ENCODE data around the gene ATP2C2. TPM values are rescaled to one million over a fixed set of nuclear protein-coding genes. Genes with fewer than 3 reads are reported as not detected.

ATP2C2 gene
- total and polyA plus RNA-seq, 2 of the 8 experiments (the other 6 are each of a cell fraction or from before 2014, with no cell fraction given), result 1.2 to 2.8 TPM

DNA sequence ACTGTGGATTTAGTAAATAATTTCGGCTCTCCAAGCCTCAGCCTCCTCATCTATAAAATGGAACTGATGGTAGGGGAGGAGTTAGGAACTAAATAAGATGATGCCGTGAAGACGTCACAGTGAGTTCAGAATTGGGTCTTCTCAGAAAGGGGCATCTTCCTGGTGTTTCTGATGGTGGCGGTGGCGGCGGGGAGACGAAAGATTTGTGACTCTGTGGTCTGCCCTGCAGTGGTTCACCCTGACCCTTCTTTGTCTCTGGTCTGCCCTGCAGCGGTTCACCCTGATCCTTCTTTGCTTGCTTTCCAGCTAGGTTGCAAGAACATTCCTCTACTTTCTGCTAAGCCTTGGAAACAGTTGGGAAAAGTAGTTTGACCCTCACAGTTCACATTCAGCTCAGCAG lies 39.3 kb upstream of the ATP2C2 start:
- no peak overlapping the region for H4K91ac ChIP-seq (replicated peaks; ENCODE audit: insufficient read length, low read length)
- no peak overlapping the region for H4K8ac ChIP-seq (ENCODE audit: extremely low read depth, insufficient read depth, low read length)
- no peak overlapping the region for H3K14ac ChIP-seq (ENCODE audit: insufficient read length)
- ChIA-PET CTCF (ENCODE audit: partially characterized antibody) (interaction anchor here (0.6 to 1.2 kb wide), 6 partner anchors 15 to 587 kb away, joined by 3 to 6 read pairs (median 3); no protein-coding TSS in a partner anchor), POLR2A (ENCODE audit: partially characterized antibody) (interaction anchor here (0.6 to 1.1 kb wide), 2 partner anchors 88 to 157 kb away, joined by 4 read pairs; no protein-coding TSS in a partner anchor)
- no peak overlapping the region for H3K27ac ChIP-seq (ENCODE audit: low read depth, low read length)
- no peak overlapping the region for H3K23ac ChIP-seq (ENCODE audit: insufficient read length)
- no peak overlapping the region for H4K5ac ChIP-seq (ENCODE audit: insufficient read length, low read depth, low read length)
- 90% methylated on average over 8 of the region's 8 CpGs; no CpG with 5 or more reads in 1 of the 2 experiments for WGBS, 2 experiments (ENCODE audit: extremely low coverage in 1 of 2, insufficient coverage in 1 of 2, insufficient read length in 1 of 2, insufficient replicate concordance in 2 of 2, low coverage in 1 of 2, low lambda C conversion rate in 2 of 2, missing lambda C conversion rate in 1 of 2)
- no peak overlapping the region for H3K4ac ChIP-seq (replicated peaks; ENCODE audit: insufficient read length, low read depth, low read length)
- H3K56ac ChIP-seq (replicated peaks; ENCODE audit: insufficient read length, low read depth, low read length), result no peak overlapping the region
- H3K79me2 ChIP-seq (ENCODE audit: control insufficient read depth in 1 of 2, insufficient read depth in 2 of 2, low read length in 2 of 2), result no peaks in the 10 kb centered on the region
- H3K36me3 ChIP-seq (ENCODE audit: control insufficient read depth in 2 of 4, insufficient read depth in 4 of 4, low read length in 3 of 4), result no peaks in the 10 kb centered on the region
- no peak overlapping the region for H2BK20ac ChIP-seq (ENCODE audit: low read length)
- H2AFZ ChIP-seq (ENCODE audit: low read length), result no peak overlapping the region
- H3K27me3 ChIP-seq (replicated peaks in 1 of 4; ENCODE audit: control insufficient read depth in 3 of 4, extremely low read depth in 1 of 4, insufficient read depth in 3 of 4, low read length in 3 of 4), result no peaks in the 10 kb centered on the region
- H3K9ac ChIP-seq (replicated peaks in 1 of 4; ENCODE audit: extremely low read depth in 1 of 4, low read depth in 3 of 4, low read length in 3 of 4), result no peak overlapping the region
- H3K4me3 ChIP-seq (ENCODE audit: extremely low read depth in 1 of 4, insufficient read depth in 2 of 4, low read depth in 3 of 4, low read length in 4 of 4), result no peak overlapping the region
- no peak overlapping the region for H2BK5ac ChIP-seq (ENCODE audit: low read depth, low read length)
- no peak overlapping the region for H2BK120ac ChIP-seq (replicated peaks; ENCODE audit: low read depth, low read length)
- H3K23me2 ChIP-seq (ENCODE audit: low read depth, low read length), result peaks cover 13% of the 10 kb centered on the region; the same call in 1 of the 2 replicates
- H3K9me3 ChIP-seq (ENCODE audit: insufficient read depth in 2 of 2, low read depth in 1 of 2, low read length in 1 of 2), result no peaks in the 10 kb centered on the region
- no peak overlapping the region for H3K18ac ChIP-seq (ENCODE audit: extremely low read depth, low read length)
- no peaks in the 10 kb centered on the region for H3K4me1 ChIP-seq (replicated peaks in 1 of 4; ENCODE audit: control insufficient read depth in 3 of 4, insufficient read depth in 4 of 4, low read length in 3 of 4)
- DNase-seq (ENCODE audit: low read depth in 1 of 2, low spot score in 2 of 2) (no peak), FAIRE-seq (no peak)
- H2AK5ac ChIP-seq (ENCODE audit: low read depth, low read length), result no peak overlapping the region
- H3K4me2 ChIP-seq (ENCODE audit: insufficient read depth in 1 of 2, low read depth in 2 of 2, low read length in 2 of 2), result no peak overlapping the region
- no peak overlapping the region for H2BK12ac ChIP-seq (ENCODE audit: low read depth, low read length)
- no peak overlapping the region for H2BK15ac ChIP-seq (ENCODE audit: low read length)
- no peaks in the 10 kb centered on the region for H3K79me1 ChIP-seq (ENCODE audit: low read depth, low read length)
- H4K20me1 ChIP-seq (replicated peaks in 1 of 2; ENCODE audit: control insufficient read depth in 1 of 2, insufficient read depth in 2 of 2, low read length in 2 of 2), result peaks cover 0 to 4% of the 10 kb centered on the region in 2 experiments
- no peak for TF ChIP-seq RBBP5 (IDR thresholded peaks at IDR 0.05; ENCODE audit: borderline replicate concordance, low read depth, low read length)
- TF ChIP-seq SAP30 (IDR thresholded peaks at IDR 0.05; ENCODE audit: insufficient read depth, insufficient replicate concordance, low read length), result no peak
- TF ChIP-seq MAFK (IDR thresholded peaks at IDR 0.05; ENCODE audit: low read depth, low read length), result no peak
- TF ChIP-seq, protein P1, sequence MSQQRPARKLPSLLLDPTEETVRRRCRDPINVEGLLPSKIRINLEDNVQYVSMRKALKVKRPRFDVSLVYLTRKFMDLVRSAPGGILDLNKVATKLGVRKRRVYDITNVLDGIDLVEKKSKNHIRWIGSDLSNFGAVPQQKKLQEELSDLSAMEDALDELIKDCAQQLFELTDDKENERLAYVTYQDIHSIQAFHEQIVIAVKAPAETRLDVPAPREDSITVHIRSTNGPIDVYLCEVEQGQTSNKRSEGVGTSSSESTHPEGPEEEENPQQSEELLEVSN (IDR thresholded peaks at IDR 0.05), result no peak
- TF ChIP-seq JUN (IDR thresholded peaks at IDR 0.05; ENCODE audit: low read depth, low read length), result no peak
- no peak for TF ChIP-seq CBX5 (IDR thresholded peaks at IDR 0.05; ENCODE audit: low read depth, low read length)
- no peak for TF ChIP-seq NANOG (IDR thresholded peaks at IDR 0.05; ENCODE audit: insufficient read depth, low read depth, low read length, poor library complexity, severe bottlenecking)
- TF ChIP-seq KDM5A (IDR thresholded peaks at IDR 0.05; ENCODE audit: low read length), result no peak
- no peak for TF ChIP-seq KDM1A (IDR thresholded peaks at IDR 0.05; ENCODE audit: borderline replicate concordance, low read length)
- TF ChIP-seq BCL11A (IDR thresholded peaks at IDR 0.05; ENCODE audit: low read depth in 2 of 2, low read length in 2 of 2), result no peak
- no peak for TF ChIP-seq CEBPB (IDR thresholded peaks at IDR 0.05; ENCODE audit: low read depth, low read length)
- TF ChIP-seq, protein P2, sequence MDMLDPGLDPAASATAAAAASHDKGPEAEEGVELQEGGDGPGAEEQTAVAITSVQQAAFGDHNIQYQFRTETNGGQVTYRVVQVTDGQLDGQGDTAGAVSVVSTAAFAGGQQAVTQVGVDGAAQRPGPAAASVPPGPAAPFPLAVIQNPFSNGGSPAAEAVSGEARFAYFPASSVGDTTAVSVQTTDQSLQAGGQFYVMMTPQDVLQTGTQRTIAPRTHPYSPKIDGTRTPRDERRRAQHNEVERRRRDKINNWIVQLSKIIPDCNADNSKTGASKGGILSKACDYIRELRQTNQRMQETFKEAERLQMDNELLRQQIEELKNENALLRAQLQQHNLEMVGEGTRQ (IDR thresholded peaks at IDR 0.05; ENCODE audit: low read length), result no peak
- TF ChIP-seq CREB1 (IDR thresholded peaks at IDR 0.05), result no peak

Measured in H1 (cell line).